ACHN (cell line): ENCODE results near the gene LDHAL6B.

Source experiments
- DNase-seq: peaks from one replicate; pipeline ENCODE4 v3.0.0-alpha.2; 2015
- in situ Hi-C: cut with HindIII; loops from 2 replicates; pipeline ENCODE4 v1.10.0; 2017; ENCODE audit warnings: low sequenced_read_pairs, low pct_ligation_motif_present, low pct_unique_long_range_greater_than_20kb

The LDHAL6B gene

GRCh38 chr15:59205839-59206622 lies 612 bp upstream of the LDHAL6B start:
- in situ Hi-C loops = no loop called here

DNA sequence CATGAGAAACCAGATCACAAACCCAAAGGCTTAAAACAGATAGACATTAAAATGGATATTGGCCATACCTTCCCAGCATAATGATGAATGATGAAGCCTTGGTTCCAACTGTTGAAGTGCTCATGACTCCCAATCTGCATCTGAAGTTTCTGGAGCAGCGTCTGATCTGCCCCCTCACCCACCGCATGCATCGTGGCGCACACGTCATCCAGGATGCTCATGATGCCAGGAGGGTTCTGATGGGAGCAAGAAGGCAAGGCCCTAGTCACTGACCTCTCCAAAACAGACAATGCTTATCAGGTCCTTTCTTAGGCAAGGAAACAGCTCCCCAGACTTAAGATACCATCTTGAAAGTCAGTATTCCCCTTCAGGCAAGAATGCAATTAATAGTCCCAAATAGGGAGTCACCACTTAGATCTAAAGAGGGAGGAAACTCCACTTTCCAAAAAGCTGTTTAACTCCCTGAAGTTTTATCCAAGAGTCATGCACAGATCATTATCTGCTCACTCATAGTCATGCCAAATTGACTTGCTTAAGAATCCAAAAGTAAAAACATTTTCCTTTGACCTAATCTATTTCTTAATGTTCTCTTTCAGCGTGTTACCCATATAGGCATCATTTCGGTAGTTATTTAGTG lies 2.1 kb downstream of the LDHAL6B start:
- no peak for DNase-seq
- in situ Hi-C loops = no loop called here

More at GRCh38 chr15:59205839-59206622, 612 bp upstream of the LDHAL6B start:
- DNase-seq = no peak

DNA sequence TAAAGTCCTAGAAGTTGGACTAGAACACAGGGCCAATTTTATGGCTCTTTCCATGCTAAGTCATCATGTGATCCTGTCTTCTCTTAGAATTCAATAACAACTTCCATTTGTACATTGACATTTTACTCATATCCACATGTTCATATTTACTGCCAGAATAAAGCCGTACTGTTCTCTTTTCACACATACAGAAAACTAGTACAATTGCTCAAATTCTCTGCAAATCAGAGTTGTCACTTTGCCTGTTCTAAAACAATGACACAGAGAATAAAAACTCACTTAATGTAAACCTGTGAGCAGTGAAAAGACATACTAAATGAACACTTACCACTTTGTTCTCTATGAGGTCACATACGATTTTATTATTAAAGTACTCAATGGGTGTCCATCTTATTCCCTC lies 3.5 kb downstream of the LDHAL6B start:
- DNase-seq = no peak
- in situ Hi-C loops = no loop called here

- in situ Hi-C loops = no loop called here
- no peak for DNase-seq
These were observed 10.3 kb downstream of the LDHAL6B start for GRCh38 chr15:59216911-59217310.

- no peak for DNase-seq
- in situ Hi-C loops = no loop called here
These were observed 11.3 kb downstream of the LDHAL6B start for GRCh38 chr15:59217876-59218498.

DNA sequence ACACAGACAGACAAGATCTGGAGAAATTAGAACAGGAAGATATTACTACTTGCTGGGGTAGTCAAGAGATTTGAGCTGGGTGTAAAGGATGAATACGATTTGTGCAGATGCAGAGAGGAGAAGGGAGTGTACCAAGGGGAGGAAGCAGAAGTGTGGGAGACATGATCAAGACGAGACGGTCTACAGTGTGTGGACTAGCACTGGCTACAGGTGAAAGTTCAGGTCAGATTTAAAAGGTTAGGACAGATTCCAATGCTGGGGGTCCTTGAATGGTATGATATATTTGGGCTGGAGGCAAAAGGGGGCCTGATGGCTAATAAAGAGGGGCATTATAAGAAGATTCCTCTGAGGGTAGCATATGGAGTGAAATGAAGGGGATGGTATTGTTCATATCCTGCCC lies 12.1 kb downstream of the LDHAL6B start:
- in situ Hi-C loops = no loop called here
- DNase-seq = no peak

DNA sequence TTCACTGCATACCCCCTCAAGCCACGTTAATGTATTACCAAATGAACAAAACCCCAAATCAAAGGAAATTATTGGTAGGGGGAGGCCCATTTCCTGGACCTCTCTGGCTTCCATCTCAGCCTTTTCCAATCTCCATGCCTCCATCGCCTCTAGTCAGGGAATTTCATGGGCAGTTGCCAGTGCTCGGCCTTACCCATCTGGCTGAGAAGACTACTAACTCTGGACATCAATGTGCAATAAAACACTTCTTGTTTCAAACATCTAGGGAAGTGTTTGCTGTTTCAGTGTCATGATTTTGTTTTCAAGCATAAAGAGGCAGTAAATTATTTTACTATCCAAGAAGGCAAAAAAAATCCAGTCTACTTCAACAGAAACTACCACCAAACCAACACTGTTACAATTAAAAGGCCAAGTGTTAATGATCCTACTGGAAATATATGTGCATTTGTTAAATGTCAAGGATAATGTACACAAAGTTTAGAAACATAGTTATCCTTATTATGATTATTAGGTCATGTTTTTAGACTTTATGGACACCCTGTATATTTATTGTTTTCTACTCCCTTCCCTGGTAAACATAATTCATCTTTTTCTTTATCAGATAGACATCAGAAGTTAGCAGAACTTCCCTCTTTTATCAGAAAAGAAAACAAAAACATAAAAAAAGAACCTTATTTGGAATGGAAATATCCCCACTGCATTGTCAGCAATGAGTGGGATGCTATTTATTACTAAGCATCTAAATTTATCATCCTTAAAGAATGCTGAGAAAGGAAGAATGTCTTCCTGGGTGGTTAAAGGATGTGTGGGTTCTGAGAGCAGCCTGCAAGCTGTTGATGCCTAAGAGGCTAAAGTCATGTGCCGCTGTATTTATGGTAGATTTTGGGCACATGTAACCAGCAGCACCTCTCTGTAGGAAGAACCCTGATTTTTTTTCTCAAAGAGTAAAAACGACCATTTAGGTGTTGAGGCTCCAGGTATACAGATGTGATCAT lies 15.2 kb downstream of the LDHAL6B start:
- peak; percentile 58 for DNase-seq
- in situ Hi-C loops = no loop called here

DNA sequence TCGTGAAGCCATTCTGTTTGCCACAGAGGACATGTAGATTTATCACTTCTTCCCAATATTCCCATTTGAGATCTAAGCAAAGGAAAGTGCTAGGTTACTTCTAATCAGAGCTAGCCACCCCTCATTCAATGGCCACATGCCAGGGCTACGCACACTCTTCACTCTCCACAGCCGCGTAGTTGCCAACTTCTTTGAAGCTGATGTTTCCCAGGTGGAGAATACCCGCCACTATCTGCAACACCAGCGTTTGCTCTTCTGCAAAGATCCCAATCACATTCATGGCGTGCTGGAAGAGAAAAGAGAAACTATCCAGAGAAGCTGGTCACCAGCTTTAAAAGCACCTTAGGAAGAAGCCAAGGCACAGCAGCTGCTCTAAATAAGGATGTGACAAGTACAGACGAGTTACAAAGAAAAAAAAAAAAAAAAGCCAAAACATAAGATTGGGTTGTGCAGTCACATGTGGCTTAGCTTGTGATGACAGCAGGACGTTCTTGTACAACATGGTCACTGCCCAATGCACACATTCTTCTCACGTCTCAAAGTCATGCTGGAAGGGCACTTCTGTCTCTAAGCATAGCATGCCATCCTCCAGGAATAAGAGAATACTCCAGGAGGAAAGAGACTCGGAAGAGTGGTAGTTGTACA lies 16.4 kb downstream of the LDHAL6B start:
- in situ Hi-C loops = no loop called here
- no peak for DNase-seq

GRCh38 chr15:59223736-59224135 lies 17.1 kb downstream of the LDHAL6B start:
- no peak for DNase-seq
- in situ Hi-C loops = no loop called here

DNA sequence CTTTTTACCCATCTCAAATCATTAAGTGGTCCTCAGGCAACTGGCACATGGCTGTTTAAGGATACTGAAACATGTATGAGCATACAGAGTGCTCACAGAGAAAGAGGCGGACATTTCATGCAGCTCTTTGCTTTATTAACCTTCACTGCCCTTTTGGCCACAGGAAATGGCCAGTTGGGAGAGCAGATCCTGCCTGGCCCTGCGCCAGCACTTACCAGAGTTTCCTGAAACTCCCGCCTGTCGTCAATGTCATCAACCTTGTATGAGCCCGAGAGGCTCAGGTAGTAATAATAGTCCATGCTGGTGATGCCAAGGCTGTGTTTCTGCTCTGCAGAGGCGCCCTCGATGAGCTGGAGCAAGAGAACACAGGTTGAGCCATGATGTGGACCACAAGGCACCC lies 17.8 kb downstream of the LDHAL6B start:
- DNase-seq = no peak
- in situ Hi-C loops = no loop called here

GRCh38 chr15:59227021-59227420 lies 20.4 kb downstream of the LDHAL6B start:
- DNase-seq = no peak
- in situ Hi-C loops = no loop called here

- DNase-seq = no peak
These were observed 22.4 kb downstream of the LDHAL6B start for GRCh38 chr15:59229015-59229414.

GRCh38 chr15:59229453-59229852 lies 22.8 kb downstream of the LDHAL6B start:
- DNase-seq = no peak
- in situ Hi-C loops = no loop called here

More at GRCh38 chr15:59229015-59229414, 22.4 kb downstream of the LDHAL6B start:
- in situ Hi-C loops = no loop called here

- DNase-seq = no peak
- in situ Hi-C loops = no loop called here
These were observed 23.9 kb downstream of the LDHAL6B start for GRCh38 chr15:59230531-59231055.

GRCh38 chr15:59232476-59232875 lies 25.8 kb downstream of the LDHAL6B start:
- no peak for DNase-seq
- in situ Hi-C loops = no loop called here

- in situ Hi-C loops = no loop called here
- DNase-seq = no peak
These were observed 29.8 kb downstream of the LDHAL6B start for GRCh38 chr15:59236394-59236793.

DNA sequence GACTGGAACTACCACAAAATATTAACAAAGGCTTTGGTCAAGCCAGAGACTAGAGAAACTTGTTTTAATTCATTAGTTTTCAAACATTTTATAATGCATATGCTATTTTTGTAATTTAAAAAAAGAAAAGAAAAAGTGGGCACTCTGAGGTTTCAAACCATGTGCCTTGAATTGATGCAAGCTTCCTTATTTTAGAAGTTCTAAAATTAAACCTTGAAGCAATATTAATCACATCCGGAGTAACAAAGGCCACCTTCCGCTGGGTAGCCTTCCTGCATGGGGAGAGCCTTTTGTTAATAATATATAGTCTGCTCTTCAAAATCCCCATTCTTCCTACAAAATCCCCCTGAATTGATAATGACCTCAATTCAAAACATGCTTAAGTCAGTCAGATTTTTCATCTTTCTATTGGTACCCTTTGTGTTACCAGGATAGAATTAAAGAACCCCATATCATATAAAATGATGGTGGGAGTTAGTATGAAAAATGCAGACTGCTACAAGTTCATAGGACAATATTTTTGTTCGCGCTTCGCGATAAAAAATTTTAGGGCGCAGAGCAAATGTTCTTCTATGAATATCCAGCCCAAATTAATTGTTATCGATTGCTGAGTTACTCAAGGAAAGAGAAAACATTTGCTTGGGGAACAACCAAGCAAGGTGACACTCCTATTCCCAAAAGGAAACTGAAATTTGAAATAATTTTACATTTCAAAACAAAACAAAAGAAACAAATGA lies 30.6 kb downstream of the LDHAL6B start:
- in situ Hi-C loops = no loop called here
- no peak for DNase-seq
